GM12878 (cell line): ENCODE measurements around the gene GNA15. TPM values are rescaled to one million over a fixed set of nuclear protein-coding genes. Genes with fewer than 3 reads are reported as not detected.

Experiments used
- ATAC-seq: fragments of 200-7000 bp; cut with Tn5 transposase; 3 replicates; pipeline ENCODE4 v1.9.1; 2020; ENCODE audit warnings: mild to moderate bottlenecking, moderate library complexity
- BruUV-seq: library from RNA; stranded (reverse); fragments of 400-500 nt; replicated peaks from 2 replicates; lab custom pipeline; 2021; lab: Mats Ljungman, UMichigan
- CTCF ChIA-PET: fragments of 300-600 bp; sonication (Branson Sonifier 250); formaldehyde crosslinking; extraction: SDS; loops from one replicate; lab custom pipeline; 2021; ENCODE audit warnings: inconsistent platforms; lab: Yijun Ruan, JAX
- POLR2A ChIA-PET: fragments of 350-600 bp; formaldehyde crosslinking; extraction: SDS; loops from one replicate; lab custom pipeline; 2021; ENCODE audit warnings: inconsistent platforms; lab: Charles Lee
- RAD21 ChIA-PET: fragments of 300-600 bp; sonication (Branson Sonifier 250); formaldehyde crosslinking; loops from one replicate; lab custom pipeline; 2023; ENCODE audit warnings: antibody characterized with exemption; ENCODE audit not compliant: unreplicated experiment; lab: Charles Lee
- SMC1A ChIA-PET: fragments of 300-600 bp; sonication (Branson Sonifier 250); formaldehyde crosslinking; loops from one replicate; lab custom pipeline; 2023; ENCODE audit not compliant: unreplicated experiment, uncharacterized antibody; lab: Charles Lee
- DNase-seq: peaks from one replicate; pipeline ENCODE4 v3.0.0-alpha.2; 2011; ENCODE audit warnings: low read depth, low spot score
- FAIRE-seq: peaks from 3 replicates; lab custom pipeline; 2011; peaks lifted over from hg19 to GRCh38; lab: Jason Lieb, UNC
- H2AFZ ChIP-seq: 2 replicates; pipeline ENCODE4 v1.6.0; 2011; ENCODE audit warnings: low read depth, low read length, control low read depth; ENCODE audit not compliant: control insufficient read depth
- H3K27ac ChIP-seq: 2 replicates; pipeline ENCODE4 v1.5.1; 2011; ENCODE audit warnings: control low read depth; ENCODE audit not compliant: control insufficient read depth, insufficient read depth
- H3K27me3 ChIP-seq, 2 experiments: replicated peaks in 1 of 2; 2 replicates each; pipeline versions ENCODE4 v1.6.0 to v1.6.1; 2011; ENCODE audit warnings: low read length in 1 of 2; ENCODE audit not compliant: control insufficient read depth in 2 of 2, insufficient read depth in 2 of 2
- H3K36me3 ChIP-seq, 2 experiments: 2 replicates each; pipeline ENCODE4 v1.5.1; 2011; ENCODE audit warnings: low read length in 1 of 2; ENCODE audit not compliant: control insufficient read depth in 2 of 2, insufficient read depth in 2 of 2
- H3K4me1 ChIP-seq: 2 replicates; pipeline ENCODE4 v1.6.1; 2011; ENCODE audit warnings: mild to moderate bottlenecking, low read length, moderate library complexity, mixed read lengths; ENCODE audit not compliant: control insufficient read depth, insufficient read depth
- H3K4me2 ChIP-seq: 2 replicates; pipeline ENCODE4 v1.6.0; 2011; ENCODE audit warnings: control low read depth; ENCODE audit not compliant: control insufficient read depth, insufficient read depth
- H3K4me3 ChIP-seq: fragments of 200-600 bp; sonication (generic); 2 replicates; pipeline ENCODE4 v1.5.1; 2016
- H3K79me2 ChIP-seq: 2 replicates; pipeline ENCODE4 v1.6.0; 2011; ENCODE audit warnings: low read length; ENCODE audit not compliant: control insufficient read depth, insufficient read depth
- H3K9ac ChIP-seq: 2 replicates; pipeline ENCODE4 v1.8.0; 2011; ENCODE audit warnings: low read length, control low read depth, mixed read lengths; ENCODE audit not compliant: control insufficient read depth, insufficient read depth
- H3K9me3 ChIP-seq: replicated peaks from 3 replicates; pipeline ENCODE4 v1.5.1; 2011; ENCODE audit warnings: mild to moderate bottlenecking, low read length; ENCODE audit not compliant: control insufficient read depth, insufficient read depth
- H4K20me1 ChIP-seq: 2 replicates; pipeline ENCODE4 v1.6.0; 2011; ENCODE audit not compliant: control insufficient read depth, insufficient read depth
- BACH1 ChIP-seq: fragments of 450-650 bp; IDR thresholded peaks from 2 replicates; pipeline ENCODE4 v1.6.1; 2017; ENCODE audit warnings: mild to moderate bottlenecking, borderline replicate concordance
- CBX5 ChIP-seq: sonication (generic); IDR thresholded peaks from 2 replicates; pipeline ENCODE4 v1.6.1; 2016; ENCODE audit warnings: low read depth, moderate library complexity, mild to moderate bottlenecking, inconsistent platforms
- FOS ChIP-seq: IDR thresholded peaks from 3 replicates; pipeline ENCODE4 v1.6.1; 2011; ENCODE audit warnings: borderline replicate concordance; ENCODE audit not compliant: insufficient read length; ENCODE audit errors: extremely low read depth
- IKZF1 ChIP-seq: fragments of 450-650 bp; conservative IDR thresholded peaks from 2 replicates; pipeline ENCODE4 v1.6.1; 2017; ENCODE audit warnings: antibody characterized with exemption, mild to moderate bottlenecking
- LARP7 ChIP-seq: fragments of 450-650 bp; IDR thresholded peaks from 2 replicates; pipeline ENCODE4 v1.6.1; 2017; ENCODE audit warnings: mild to moderate bottlenecking
- SPI1 ChIP-seq: IDR thresholded peaks from 2 replicates; pipeline ENCODE4 v1.6.1; 2011; ENCODE audit warnings: low read depth, mild to moderate bottlenecking, low read length, moderate library complexity, borderline replicate concordance; ENCODE audit not compliant: insufficient read depth
- TAF1 ChIP-seq: IDR thresholded peaks from 2 replicates; pipeline ENCODE4 v1.6.1; 2011; ENCODE audit warnings: mild to moderate bottlenecking, low read depth, low read length, borderline replicate concordance
- TARDBP ChIP-seq: IDR thresholded peaks from 2 replicates; pipeline ENCODE4 v1.6.1; 2016; ENCODE audit warnings: borderline replicate concordance
- TCF7 ChIP-seq: IDR thresholded peaks from 2 replicates; pipeline ENCODE4 v1.6.1; 2014; ENCODE audit warnings: antibody characterized with exemption, borderline replicate concordance
- ZNF217 ChIP-seq: fragments of 450-650 bp; IDR thresholded peaks from 2 replicates; pipeline ENCODE4 v1.6.1; 2017; ENCODE audit warnings: antibody characterized with exemption, mild to moderate bottlenecking
- ZNF687 ChIP-seq: fragments of 450-650 bp; IDR thresholded peaks from 2 replicates; pipeline ENCODE4 v1.6.1; 2017; ENCODE audit warnings: mild to moderate bottlenecking, moderate library complexity
- WGBS: methylation state at CpG from one replicate; pipeline ENCODE4 v1.1.6; 2016; ENCODE audit warnings: low lambda C conversion rate; ENCODE audit not compliant: insufficient replicate concordance, insufficient coverage; ENCODE audit errors: missing lambda C conversion rate; 5-methylcytosine and 5-hydroxymethylcytosine counted together
- in situ Hi-C: fragments of 300-500 bp; cut with MboI; formaldehyde crosslinking; loops from 9 replicates; pipeline ENCODE4 v1.14.3; 2018; ENCODE audit warnings: mixed read lengths
- intact Hi-C: fragments of 100-400 bp; cut with micrococcal nuclease; formaldehyde crosslinking; loops from one replicate; pipeline ENCODE4 v1.14.2; 2022; ENCODE audit not compliant: unreplicated experiment
- polyA plus RNA-seq, 11 experiments: library from polyadenylated mRNA; depleted of rRNA in 4 of 11; unstranded in 6 of 11; stranded (reverse) in 5 of 11; fragments of >200 nt; fragmentation: Nextera tagmentation in 4 of 11; fragmentation: Illumina TruSeq in 1 of 11; extraction: Ambion mirVana in 4 of 11; extraction: Trizol in 1 of 11; gene quantifications; 1 replicate in 1 of 11; 2 replicates in 10 of 11; pipeline versions ENCODE4 v1.2.1 to v1.2.3, GENCODE V29; 2011 to 2016; ENCODE audit warnings: inconsistent platforms in 2 of 11, missing spikeins in 2 of 11, low read depth in 1 of 11
- total RNA-seq, 4 experiments: library from RNA; depleted of rRNA in 3 of 4; stranded (reverse); fragments of >200 nt in 3 of 4; fragmentation: Illumina TruSeq in 1 of 4; extraction: Trizol in 1 of 4; gene quantifications; 2 replicates each; pipeline versions ENCODE4 v1.2.1 to v1.2.3, GENCODE V29; 2013 to 2021
- TF ChIP-seq, protein P1 (sequence below): fragments of 450-650 bp; formaldehyde crosslinking; IDR thresholded peaks from 2 replicates; pipeline ENCODE4 v1.5.0; 2022; ENCODE audit warnings: mild to moderate bottlenecking, missing genetic modification characterization
- TF ChIP-seq, protein P2 (sequence below): IDR thresholded peaks from 2 replicates; pipeline ENCODE4 v1.6.1; 2011; ENCODE audit warnings: mild to moderate bottlenecking, low read depth, low read length, moderate library complexity; ENCODE audit not compliant: insufficient replicate concordance
- TF ChIP-seq, protein P3 (sequence below): IDR thresholded peaks from 2 replicates; pipeline ENCODE4 v1.6.1; 2011; ENCODE audit warnings: low read depth, mild to moderate bottlenecking, low read length, moderate library complexity, borderline replicate concordance; ENCODE audit errors: extremely low read depth

GNA15 gene
- total and polyA plus RNA-seq, 10 of the 15 experiments (the other 5 are each of a cell fraction or from before 2014, with no cell fraction given): 0.42 to 18.0 (median 9.4) TPM

- H3K27me3 ChIP-seq: no peaks in the 10 kb centered on the region
- no peaks in the 10 kb centered on the region for H4K20me1 ChIP-seq
- no TSS peak for BruUV-seq
- no peaks in the 10 kb centered on the region for H3K9me3 ChIP-seq
- no peak overlapping the region for H2AFZ ChIP-seq
- SMC1A ChIA-PET: no interaction called here
- no peaks in the 10 kb centered on the region for H3K4me1 ChIP-seq
- H3K4me3 ChIP-seq: no peak overlapping the region
- in situ Hi-C loops: no loop called here
- POLR2A ChIA-PET: interaction anchor here (0.6 kb wide), 1 partner anchor 779 kb away, joined by 6 read pairs; no protein-coding TSS in a partner anchor
- intact Hi-C loops: no loop called here
- 48% methylated on average over 8 of the region's 10 CpGs for WGBS
- CTCF ChIA-PET: interaction anchor here (0.9 to 1.5 kb wide), 3 partner anchors 12 to 30 kb away, joined by 3 to 5 read pairs (median 3); no protein-coding TSS in a partner anchor
- no peak overlapping the region for H3K4me2 ChIP-seq
- FAIRE-seq: no peak
- H3K9ac ChIP-seq: no peak overlapping the region
- no peak overlapping the region for H3K27ac ChIP-seq
- H3K79me2 ChIP-seq: no peaks in the 10 kb centered on the region
- no peak for ATAC-seq
- RAD21 ChIA-PET: interaction anchor here (0.6 kb wide), 1 partner anchor 317 kb away, joined by 4 read pairs; no protein-coding TSS in a partner anchor
- H3K36me3 ChIP-seq: no peaks in the 10 kb centered on the region
- no peak for DNase-seq
- TF ChIP-seq, protein P1, sequence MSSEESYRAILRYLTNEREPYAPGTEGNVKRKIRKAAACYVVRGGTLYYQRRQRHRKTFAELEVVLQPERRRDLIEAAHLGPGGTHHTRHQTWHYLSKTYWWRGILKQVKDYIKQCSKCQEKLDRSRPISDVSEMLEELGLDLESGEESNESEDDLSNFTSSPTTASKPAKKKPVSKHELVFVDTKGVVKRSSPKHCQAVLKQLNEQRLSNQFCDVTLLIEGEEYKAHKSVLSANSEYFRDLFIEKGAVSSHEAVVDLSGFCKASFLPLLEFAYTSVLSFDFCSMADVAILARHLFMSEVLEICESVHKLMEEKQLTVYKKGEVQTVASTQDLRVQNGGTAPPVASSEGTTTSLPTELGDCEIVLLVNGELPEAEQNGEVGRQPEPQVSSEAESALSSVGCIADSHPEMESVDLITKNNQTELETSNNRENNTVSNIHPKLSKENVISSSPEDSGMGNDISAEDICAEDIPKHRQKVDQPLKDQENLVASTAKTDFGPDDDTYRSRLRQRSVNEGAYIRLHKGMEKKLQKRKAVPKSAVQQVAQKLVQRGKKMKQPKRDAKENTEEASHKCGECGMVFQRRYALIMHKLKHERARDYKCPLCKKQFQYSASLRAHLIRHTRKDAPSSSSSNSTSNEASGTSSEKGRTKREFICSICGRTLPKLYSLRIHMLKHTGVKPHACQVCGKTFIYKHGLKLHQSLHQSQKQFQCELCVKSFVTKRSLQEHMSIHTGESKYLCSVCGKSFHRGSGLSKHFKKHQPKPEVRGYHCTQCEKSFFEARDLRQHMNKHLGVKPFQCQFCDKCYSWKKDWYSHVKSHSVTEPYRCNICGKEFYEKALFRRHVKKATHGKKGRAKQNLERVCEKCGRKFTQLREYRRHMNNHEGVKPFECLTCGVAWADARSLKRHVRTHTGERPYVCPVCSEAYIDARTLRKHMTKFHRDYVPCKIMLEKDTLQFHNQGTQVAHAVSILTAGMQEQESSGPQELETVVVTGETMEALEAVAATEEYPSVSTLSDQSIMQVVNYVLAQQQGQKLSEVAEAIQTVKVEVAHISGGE (CRISPR knock-in tag): no peak
- TF ChIP-seq SPI1 (no peak), TARDBP (no peak), FOS (no peak), TCF7 (no peak), CBX5 (no peak), LARP7 (no peak), BACH1 (no peak), ZNF217 (no peak), IKZF1 (no peak), ZNF687 (no peak), TAF1 (no peak)
- TF ChIP-seq, protein P2, sequence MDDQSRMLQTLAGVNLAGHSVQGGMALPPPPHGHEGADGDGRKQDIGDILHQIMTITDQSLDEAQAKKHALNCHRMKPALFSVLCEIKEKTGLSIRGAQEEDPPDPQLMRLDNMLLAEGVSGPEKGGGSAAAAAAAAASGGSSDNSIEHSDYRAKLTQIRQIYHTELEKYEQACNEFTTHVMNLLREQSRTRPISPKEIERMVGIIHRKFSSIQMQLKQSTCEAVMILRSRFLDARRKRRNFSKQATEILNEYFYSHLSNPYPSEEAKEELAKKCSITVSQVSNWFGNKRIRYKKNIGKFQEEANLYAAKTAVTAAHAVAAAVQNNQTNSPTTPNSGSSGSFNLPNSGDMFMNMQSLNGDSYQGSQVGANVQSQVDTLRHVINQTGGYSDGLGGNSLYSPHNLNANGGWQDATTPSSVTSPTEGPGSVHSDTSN: no peak
- TF ChIP-seq, protein P3, sequence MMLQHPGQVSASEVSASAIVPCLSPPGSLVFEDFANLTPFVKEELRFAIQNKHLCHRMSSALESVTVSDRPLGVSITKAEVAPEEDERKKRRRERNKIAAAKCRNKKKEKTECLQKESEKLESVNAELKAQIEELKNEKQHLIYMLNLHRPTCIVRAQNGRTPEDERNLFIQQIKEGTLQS: no peak
Observed at GRCh38 chr19:3087769-3088168, 48.1 kb upstream of the GNA15 start.
